Colonic mucosa (tissue), 4 donors: ENCODE results near the gene ABI1. TPM values are rescaled to one million over a fixed set of nuclear protein-coding genes. Genes with fewer than 3 reads are reported as not detected.

Source experiments
- DNase-seq: peaks from one replicate; pipeline ENCODE4 v3.0.0-alpha.2; 2020
- H3K27ac ChIP-seq: fragments of 200-600 bp; one replicate; pipeline ENCODE4 v1.8.0; 2021
- H3K27me3 ChIP-seq: fragments of 200-600 bp; one replicate; pipeline ENCODE4 v1.8.0; 2021
- H3K36me3 ChIP-seq: fragments of 200-600 bp; one replicate; pipeline ENCODE4 v1.8.0; 2021
- H3K4me1 ChIP-seq: fragments of 200-600 bp; one replicate; pipeline ENCODE4 v1.8.0; 2021; ENCODE audit warnings: mild to moderate bottlenecking
- H3K4me3 ChIP-seq: fragments of 200-600 bp; one replicate; pipeline ENCODE4 v1.8.0; 2021
- H3K9ac ChIP-seq, 2 donors: one replicate each; pipeline ENCODE4 v1.7.0; 2013; ENCODE audit warnings: control low read depth in 2 of 2, low read depth in 2 of 2, low read length in 2 of 2
- H3K9me3 ChIP-seq: fragments of 200-600 bp; one replicate; pipeline ENCODE4 v1.8.0; 2021
- intact Hi-C: fragments of 100-400 bp; cut with DNase I; formaldehyde crosslinking; loops from one replicate; pipeline ENCODE4 v1.14.1; 2022
- total RNA-seq, 2 donors: library from RNA; stranded (reverse); fragmentation: NEBNext Ultra II Directional in 1 of 2; extraction: Animal tissue kit (Norgen Biotek cat#: 25700) in 1 of 2; gene quantifications; one replicate each; pipeline ENCODE4 v1.2.1, GENCODE V29; 2021
- TF ChIP-seq, protein P1 (sequence below): fragments of 200-600 bp; IDR thresholded peaks from one replicate; pipeline ENCODE4 v1.8.0; 2022; ENCODE audit warnings: antibody characterized with exemption, mild to moderate bottlenecking
- donor health status: healthy.
- donor health status: DM: no; HTN: no; CAD: no.
- donor health status: DM: no; HTN: no; CAD: no.

ABI1 gene
- total RNA-seq, 2 donors from 2014 or later: 45.6 to 65.3 TPM

DNA sequence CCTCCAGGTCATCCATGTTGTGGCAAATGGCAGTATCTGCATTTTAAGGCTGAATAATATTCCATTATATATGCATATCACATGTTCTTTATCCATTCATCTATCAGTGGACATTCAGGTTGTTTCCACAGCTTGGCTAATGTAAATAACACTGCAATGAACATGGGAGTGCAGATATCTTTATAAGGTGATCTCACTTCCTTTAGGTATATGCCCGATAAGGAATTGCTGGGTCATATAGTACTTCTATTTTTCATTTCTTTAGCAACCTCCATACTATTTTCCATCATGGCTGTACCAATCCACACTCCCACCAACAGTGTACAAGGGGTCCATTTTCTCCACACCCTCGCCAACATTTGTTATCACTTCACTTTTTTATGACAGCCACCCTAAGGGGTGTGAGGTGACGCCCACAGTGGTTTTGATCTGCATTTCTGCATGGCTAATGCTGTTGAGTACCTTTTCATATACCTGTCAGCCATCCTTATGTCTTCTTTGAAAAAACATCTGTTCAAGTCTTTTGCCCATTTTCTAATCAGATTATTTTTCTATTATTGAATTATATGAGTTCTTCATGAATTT is 18.9 kb downstream of the ABI1 start:
- no peaks in the 10 kb centered on the region for H3K27me3 ChIP-seq
- no peaks in the 10 kb centered on the region for H3K36me3 ChIP-seq
- intact Hi-C loops: no loop called here
- H3K4me1 ChIP-seq: no peaks in the 10 kb centered on the region
- TF ChIP-seq, protein P1, sequence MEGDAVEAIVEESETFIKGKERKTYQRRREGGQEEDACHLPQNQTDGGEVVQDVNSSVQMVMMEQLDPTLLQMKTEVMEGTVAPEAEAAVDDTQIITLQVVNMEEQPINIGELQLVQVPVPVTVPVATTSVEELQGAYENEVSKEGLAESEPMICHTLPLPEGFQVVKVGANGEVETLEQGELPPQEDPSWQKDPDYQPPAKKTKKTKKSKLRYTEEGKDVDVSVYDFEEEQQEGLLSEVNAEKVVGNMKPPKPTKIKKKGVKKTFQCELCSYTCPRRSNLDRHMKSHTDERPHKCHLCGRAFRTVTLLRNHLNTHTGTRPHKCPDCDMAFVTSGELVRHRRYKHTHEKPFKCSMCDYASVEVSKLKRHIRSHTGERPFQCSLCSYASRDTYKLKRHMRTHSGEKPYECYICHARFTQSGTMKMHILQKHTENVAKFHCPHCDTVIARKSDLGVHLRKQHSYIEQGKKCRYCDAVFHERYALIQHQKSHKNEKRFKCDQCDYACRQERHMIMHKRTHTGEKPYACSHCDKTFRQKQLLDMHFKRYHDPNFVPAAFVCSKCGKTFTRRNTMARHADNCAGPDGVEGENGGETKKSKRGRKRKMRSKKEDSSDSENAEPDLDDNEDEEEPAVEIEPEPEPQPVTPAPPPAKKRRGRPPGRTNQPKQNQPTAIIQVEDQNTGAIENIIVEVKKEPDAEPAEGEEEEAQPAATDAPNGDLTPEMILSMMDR: no peak
- H3K27ac ChIP-seq: no peak overlapping the region
- H3K9ac ChIP-seq: no peak overlapping the region
- H3K4me3 ChIP-seq: no peak overlapping the region
- DNase-seq: no peak
- no peaks in the 10 kb centered on the region for H3K9me3 ChIP-seq

DNA sequence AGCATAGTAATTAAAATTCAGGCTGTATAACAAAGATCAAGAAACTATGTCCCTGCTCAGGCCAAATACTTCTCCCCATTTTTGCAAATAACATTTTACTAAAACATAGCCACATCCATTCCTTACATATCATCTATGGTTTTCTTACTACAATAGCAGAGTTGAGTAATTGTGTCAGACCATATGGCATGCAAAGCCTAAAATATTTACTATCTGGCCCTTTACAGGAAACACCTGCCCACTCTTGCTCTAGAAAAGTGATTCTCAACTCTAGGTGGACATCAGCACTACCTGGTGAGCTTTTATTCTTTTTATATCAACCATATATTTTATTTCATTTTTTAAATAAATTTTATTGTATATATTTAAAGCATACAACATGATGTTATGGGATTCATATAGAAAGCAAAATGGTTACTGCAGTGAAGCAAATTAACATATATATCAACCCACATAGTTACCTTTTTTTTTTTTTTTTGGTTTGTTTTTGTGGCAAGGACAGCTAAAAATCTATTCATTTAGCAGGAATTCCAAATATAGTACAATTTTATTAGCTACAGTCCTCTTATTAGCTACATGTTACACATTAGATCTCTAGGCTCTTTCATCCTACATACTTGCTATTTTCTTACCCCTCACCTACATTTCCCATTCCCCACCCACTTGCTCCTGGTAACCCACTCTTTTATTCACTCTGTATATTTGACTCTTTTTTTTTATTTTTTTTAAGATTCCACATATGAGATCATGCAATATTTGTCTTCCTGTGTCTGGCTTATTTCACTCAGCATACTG is 19.6 kb downstream of the ABI1 start:
- no peak for DNase-seq
- intact Hi-C loops: no loop called here
- H3K36me3 ChIP-seq: no peaks in the 10 kb centered on the region
- no peaks in the 10 kb centered on the region for H3K27me3 ChIP-seq
- TF ChIP-seq, protein P1: no peak
- no peak overlapping the region for H3K27ac ChIP-seq
- H3K4me3 ChIP-seq: no peak overlapping the region
- no peak overlapping the region for H3K9ac ChIP-seq
- no peaks in the 10 kb centered on the region for H3K4me1 ChIP-seq
- no peaks in the 10 kb centered on the region for H3K9me3 ChIP-seq

DNA sequence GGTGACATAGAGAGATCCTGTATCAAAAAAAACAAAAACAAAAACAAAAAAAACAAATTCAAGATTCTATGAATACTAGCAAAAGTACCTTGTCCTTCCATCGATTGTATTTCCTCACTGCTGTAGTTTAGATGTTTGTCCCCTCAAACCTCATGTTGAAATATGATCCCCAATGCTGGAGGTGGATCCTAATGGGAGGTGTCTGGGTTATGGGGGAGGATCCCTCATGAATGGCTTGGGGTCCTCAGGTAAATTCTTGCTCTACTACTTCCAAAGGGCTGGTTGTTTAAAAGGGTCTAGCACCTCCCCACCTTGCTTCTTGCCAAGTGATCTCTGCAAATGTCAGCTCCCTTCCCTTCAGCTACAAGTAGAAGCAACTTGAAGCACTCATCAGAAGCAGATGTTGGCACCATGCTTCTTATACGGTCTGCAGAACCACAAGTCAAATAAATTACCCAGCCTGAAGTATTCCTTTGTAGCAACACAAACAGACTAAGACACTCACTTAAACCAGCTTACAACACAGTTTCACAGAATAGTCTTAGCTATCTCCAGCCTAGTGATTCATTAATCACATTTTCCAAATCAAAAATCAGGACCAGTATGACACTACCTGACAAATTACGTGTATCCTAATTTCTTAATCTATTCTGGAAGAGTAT is 20.7 kb downstream of the ABI1 start:
- no peak for DNase-seq
- no peaks in the 10 kb centered on the region for H3K36me3 ChIP-seq
- no peak overlapping the region for H3K9ac ChIP-seq
- no peaks in the 10 kb centered on the region for H3K27me3 ChIP-seq
- no peak overlapping the region for H3K4me3 ChIP-seq
- no peaks in the 10 kb centered on the region for H3K9me3 ChIP-seq
- TF ChIP-seq, protein P1: no peak
- no peak overlapping the region for H3K27ac ChIP-seq
- intact Hi-C loops: no loop called here
- no peaks in the 10 kb centered on the region for H3K4me1 ChIP-seq

- no peak overlapping the region for H3K9ac ChIP-seq
- H3K4me1 ChIP-seq: no peaks in the 10 kb centered on the region
- no peaks in the 10 kb centered on the region for H3K27me3 ChIP-seq
- no peaks in the 10 kb centered on the region for H3K9me3 ChIP-seq
- intact Hi-C loops: no loop called here
- H3K36me3 ChIP-seq: no peaks in the 10 kb centered on the region
- DNase-seq: no peak
- H3K4me3 ChIP-seq: no peak overlapping the region
- TF ChIP-seq, protein P1: no peak
- no peak overlapping the region for H3K27ac ChIP-seq
Measured at GRCh38 chr10:26837139-26837538, 23.6 kb downstream of the ABI1 start.

GRCh38 chr10:26835025-26835424 is 25.7 kb downstream of the ABI1 start:
- H3K36me3 ChIP-seq: no peaks in the 10 kb centered on the region
- no peak overlapping the region for H3K9ac ChIP-seq
- H3K27me3 ChIP-seq: no peaks in the 10 kb centered on the region
- H3K4me1 ChIP-seq: no peaks in the 10 kb centered on the region
- intact Hi-C loops: no loop called here
- H3K27ac ChIP-seq: no peak overlapping the region
- TF ChIP-seq, protein P1: no peak
- DNase-seq: no peak
- H3K9me3 ChIP-seq: no peaks in the 10 kb centered on the region
- H3K4me3 ChIP-seq: no peak overlapping the region
